Rectal smooth muscle tissue (tissue), 1 donor: ENCODE measurements around the gene CPED1.
"Not testable (repeated sequence)": the region's sequence is repeated elsewhere in the genome, so short reads cannot be mapped to it uniquely, and the experiment has no call there.

Source experiments
- H3K27ac ChIP-seq: one replicate; pipeline ENCODE4 v1.7.0; 2013; ENCODE audit warnings: low read depth, low read length, inconsistent platforms
- H3K27me3 ChIP-seq: one replicate; pipeline ENCODE4 v1.7.0; 2013; ENCODE audit warnings: low read length; ENCODE audit not compliant: control insufficient read depth, insufficient read depth
- H3K36me3 ChIP-seq: one replicate; pipeline ENCODE4 v1.7.0; 2013; ENCODE audit warnings: low read length; ENCODE audit not compliant: control insufficient read depth, insufficient read depth
- H3K4me1 ChIP-seq: one replicate; pipeline ENCODE4 v1.7.0; 2013; ENCODE audit warnings: low read length; ENCODE audit not compliant: control insufficient read depth, insufficient read depth
- H3K4me3 ChIP-seq: one replicate; pipeline ENCODE4 v1.7.0; 2013; ENCODE audit warnings: low read length
- H3K9ac ChIP-seq: one replicate; pipeline ENCODE4 v1.7.0; 2013; ENCODE audit warnings: low read length

Gene CPED1

DNA sequence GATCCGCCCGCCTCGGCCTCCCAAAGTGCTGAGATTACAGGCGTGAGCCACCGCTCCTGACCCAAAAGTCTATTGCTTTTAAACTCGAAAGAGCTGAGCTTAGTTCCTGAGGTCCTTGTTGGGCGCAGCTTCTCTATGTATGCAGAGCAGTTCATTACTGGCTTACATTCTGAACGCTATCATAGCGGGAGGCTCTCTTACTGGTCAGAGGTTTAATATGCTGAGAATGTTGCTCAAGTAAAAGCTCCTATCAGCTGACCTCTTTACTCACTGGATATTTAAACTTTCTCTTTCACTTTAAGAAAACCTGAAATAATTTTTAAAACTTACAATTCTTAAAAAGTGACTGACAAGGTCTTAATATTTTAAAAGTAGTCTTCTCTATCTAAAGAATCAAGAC, 179.5 kb downstream of the CPED1 start:
- Histone ChIP-seq H3K27ac (no peak overlapping the region), H3K4me1 (peaks cover 4% of the 10 kb centered on the region), H3K27me3 (no peaks in the 10 kb centered on the region), H3K9ac (no peak overlapping the region), H3K36me3 (no peaks in the 10 kb centered on the region), H3K4me3 (no peak overlapping the region)

DNA sequence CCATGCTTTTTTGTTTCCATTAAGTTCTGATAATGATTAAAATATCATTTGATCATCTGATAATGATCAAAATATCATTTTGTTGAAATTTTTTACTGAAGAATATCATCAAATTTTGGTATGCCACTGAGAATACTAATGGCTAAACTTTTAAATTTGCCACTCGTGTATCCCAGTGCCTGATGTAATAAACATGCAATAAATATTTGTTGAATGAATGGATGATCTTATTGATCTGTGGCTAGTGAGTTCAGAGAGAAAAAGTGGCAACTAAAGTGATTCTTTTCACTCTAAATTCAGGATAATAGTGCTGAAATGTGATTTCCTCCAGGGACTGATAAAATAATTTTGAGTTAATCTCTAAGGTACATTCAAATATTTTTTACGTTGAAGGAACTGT, 181.0 kb downstream of the CPED1 start:
- Histone ChIP-seq H3K9ac (no peak overlapping the region), H3K27ac (no peak overlapping the region), H3K4me1 (no peaks in the 10 kb centered on the region), H3K4me3 (no peak overlapping the region), H3K27me3 (no peaks in the 10 kb centered on the region), H3K36me3 (no peaks in the 10 kb centered on the region)

DNA sequence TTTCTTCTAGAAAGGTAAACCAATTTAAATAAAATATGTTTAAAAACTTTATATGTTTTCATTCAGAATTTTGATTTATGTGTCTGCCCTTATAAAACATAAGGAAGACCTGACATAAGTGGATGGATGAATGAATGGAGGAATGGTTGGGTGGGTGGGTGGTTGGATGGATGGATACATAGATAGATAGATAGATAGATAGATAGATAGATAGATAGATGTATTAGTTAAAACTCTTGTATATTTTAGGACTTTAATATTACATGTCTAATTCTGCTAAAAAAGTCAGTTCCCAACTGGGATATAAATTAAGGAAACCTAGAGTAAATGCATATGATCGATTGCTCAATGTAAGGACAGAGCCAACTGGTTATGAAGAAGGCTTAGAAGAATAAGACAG, 184.0 kb downstream of the CPED1 start:
- no peaks in the 10 kb centered on the region for H3K36me3 ChIP-seq
- H3K27ac ChIP-seq: no peak overlapping the region
- no peaks in the 10 kb centered on the region for H3K4me1 ChIP-seq

DNA sequence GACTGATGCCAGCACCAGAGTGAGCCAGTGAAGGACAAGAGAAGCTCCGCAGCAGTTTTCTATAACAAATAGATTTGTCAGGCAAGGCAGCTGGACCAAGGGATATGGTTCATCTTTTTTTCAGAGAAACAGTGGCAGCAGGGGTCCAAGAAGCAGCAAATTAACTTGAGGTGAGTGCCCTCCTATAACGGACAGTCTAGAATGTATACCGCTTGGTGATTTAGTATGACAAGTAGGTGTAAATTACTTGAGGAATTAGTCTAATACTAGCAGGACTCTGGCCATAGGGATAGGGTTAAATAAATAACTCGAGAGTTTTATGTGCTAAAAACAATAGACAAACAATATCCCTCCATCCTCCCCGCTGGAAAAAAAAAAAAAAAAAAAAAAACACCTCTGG, 187.3 kb downstream of the CPED1 start:
- no peak overlapping the region for H3K9ac ChIP-seq
- H3K4me1 ChIP-seq: peaks cover 3% of the 10 kb centered on the region
- H3K27me3 ChIP-seq: no peaks in the 10 kb centered on the region
- no peak overlapping the region for H3K27ac ChIP-seq
- H3K4me3 ChIP-seq: no peak overlapping the region
- H3K36me3 ChIP-seq: no peaks in the 10 kb centered on the region

More for the DNA sequence above, 184.0 kb downstream of the CPED1 start:
- no peak overlapping the region for H3K4me3 ChIP-seq
- no peak overlapping the region for H3K9ac ChIP-seq
- H3K27me3 ChIP-seq: no peaks in the 10 kb centered on the region

DNA sequence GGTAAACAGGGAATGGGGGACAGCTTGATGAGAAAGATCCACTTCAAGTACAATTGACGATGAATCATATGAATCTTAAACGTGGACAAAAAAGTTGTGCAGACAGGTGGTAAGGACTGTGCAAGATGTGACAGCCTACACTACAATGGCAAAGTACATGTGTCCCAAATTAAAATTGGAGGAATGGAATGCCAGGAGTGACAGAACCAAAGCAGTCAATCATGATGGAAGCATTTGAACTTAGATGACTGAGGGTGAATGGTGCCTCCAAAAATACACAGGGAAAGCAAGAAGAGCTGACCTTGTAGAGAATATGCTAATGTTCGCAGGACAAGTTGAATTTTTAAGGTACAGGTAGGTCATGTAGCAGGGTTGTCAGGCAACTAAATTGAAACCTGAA, 189.9 kb downstream of the CPED1 start:
- peaks cover 3% of the 10 kb centered on the region for H3K4me1 ChIP-seq
- H3K4me3 ChIP-seq: no peak overlapping the region
- no peak overlapping the region for H3K9ac ChIP-seq
- H3K27me3 ChIP-seq: no peaks in the 10 kb centered on the region
- H3K27ac ChIP-seq: no peak overlapping the region
- H3K36me3 ChIP-seq: no peaks in the 10 kb centered on the region

DNA sequence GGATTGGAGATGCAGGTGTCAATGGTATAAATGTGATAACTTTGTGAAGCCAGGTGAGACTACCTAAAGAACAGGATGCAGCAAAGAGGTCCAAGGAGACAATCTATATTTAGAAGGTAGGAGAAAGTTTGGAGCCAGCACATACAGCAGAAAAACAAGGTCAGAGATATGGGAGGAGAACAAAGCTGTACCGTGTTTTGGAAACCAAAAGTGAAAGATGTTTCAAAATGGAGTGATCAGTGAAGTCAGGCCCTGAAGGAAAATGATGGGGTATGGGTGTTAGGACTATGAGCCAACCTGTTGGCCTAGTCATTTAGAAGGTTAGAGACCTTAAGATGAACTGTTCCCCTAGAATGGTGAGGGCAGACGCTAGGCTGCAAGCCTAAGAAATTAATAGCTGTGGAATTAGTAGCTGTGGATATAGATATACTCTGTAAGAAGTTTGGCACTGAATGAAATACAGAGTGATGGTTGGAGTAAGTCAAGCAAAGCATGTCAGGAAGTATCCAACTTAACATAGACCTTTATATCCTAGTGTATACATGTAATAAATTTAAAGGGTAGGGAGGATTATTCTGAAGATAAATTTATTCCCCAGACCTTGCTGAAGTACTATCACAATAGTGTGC, 190.5 kb downstream of the CPED1 start:
- Histone ChIP-seq H3K9ac (no peak overlapping the region), H3K4me3 (no peak overlapping the region), H3K4me1 (peaks cover 3% of the 10 kb centered on the region), H3K36me3 (no peaks in the 10 kb centered on the region), H3K27me3 (no peaks in the 10 kb centered on the region), H3K27ac (no peak overlapping the region)

DNA sequence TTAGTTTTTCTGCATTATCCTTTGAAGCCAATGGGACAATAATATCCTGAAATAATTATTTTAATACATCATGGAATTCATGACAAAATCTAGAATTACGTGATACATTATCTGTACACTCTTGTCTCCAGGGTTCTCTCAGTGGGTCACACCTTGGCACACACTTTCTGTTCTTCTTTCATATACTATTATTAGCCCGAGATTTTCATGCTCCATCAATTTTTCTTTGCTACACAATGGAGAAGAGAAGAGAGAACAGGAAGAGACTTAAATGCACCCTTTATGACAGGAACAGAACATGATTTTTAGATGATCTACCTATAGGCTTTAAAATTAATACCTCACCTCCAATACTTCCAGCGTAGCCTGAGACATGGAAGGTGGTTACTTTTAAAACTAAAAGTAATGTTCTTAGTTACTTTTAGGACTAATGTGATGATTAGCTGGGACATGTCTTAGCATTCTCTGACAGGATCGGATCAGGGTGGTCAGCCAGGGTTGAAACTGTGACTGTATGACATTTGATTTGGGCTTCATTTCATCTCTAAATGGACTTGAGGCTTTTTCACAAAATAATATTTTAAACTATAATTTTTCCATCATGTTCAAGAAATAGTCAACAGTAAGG, 192.0 kb downstream of the CPED1 start:
- no peak overlapping the region for H3K27ac ChIP-seq
- H3K4me3 ChIP-seq: no peak overlapping the region
- no peak overlapping the region for H3K9ac ChIP-seq
- peaks cover 3% of the 10 kb centered on the region for H3K4me1 ChIP-seq
- H3K27me3 ChIP-seq: no peaks in the 10 kb centered on the region
- H3K36me3 ChIP-seq: no peaks in the 10 kb centered on the region

DNA sequence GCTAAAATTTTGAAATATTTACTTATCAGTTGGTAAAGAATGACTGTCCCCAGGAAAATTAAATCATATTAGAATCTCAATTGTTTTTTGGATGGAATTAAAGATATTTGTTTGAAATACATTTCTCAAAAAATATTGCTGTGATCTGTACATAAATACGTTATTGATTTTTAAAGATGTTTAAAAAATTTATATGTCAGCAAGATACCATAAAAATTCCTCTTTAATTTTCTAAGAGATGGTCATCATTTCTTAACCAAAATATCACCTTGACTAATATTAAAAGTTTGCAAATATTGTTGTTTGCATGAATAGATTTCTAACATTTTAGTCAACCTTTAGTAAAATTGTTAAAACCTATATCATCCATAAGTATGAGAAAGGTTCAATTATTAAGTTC, 192.8 kb downstream of the CPED1 start:
- Histone ChIP-seq H3K27ac (no peak overlapping the region), H3K9ac (no peak overlapping the region), H3K4me3 (no peak overlapping the region)

DNA sequence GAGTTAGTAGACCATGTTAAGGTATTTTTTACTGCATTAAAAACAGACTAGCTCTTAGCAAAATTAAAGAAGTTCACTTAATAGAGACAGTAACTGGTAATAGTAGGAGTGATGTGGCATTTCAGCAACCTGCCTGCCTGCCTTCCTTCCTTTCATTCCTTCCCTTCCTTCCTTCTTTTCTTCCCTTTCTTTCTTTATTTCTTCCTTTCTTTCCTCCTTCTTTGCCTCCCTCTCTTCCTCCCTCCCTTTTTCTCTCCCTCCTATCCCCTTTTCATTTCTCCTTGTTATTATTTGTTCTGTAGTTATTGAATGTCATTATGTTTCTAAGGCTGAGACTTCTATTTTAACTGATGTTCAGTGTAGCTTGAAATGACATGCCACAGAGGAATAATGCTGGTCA, 193.8 kb downstream of the CPED1 start:
- Histone ChIP-seq H3K27me3 (no peaks in the 10 kb centered on the region), H3K9ac (no peak overlapping the region), H3K4me1 (peaks cover 3% of the 10 kb centered on the region), H3K27ac (no peak overlapping the region), H3K4me3 (no peak overlapping the region), H3K36me3 (no peaks in the 10 kb centered on the region)

More for the DNA sequence above, 192.8 kb downstream of the CPED1 start:
- H3K27me3 ChIP-seq: no peaks in the 10 kb centered on the region
- H3K4me1 ChIP-seq: peaks cover 3% of the 10 kb centered on the region
- no peaks in the 10 kb centered on the region for H3K36me3 ChIP-seq

DNA sequence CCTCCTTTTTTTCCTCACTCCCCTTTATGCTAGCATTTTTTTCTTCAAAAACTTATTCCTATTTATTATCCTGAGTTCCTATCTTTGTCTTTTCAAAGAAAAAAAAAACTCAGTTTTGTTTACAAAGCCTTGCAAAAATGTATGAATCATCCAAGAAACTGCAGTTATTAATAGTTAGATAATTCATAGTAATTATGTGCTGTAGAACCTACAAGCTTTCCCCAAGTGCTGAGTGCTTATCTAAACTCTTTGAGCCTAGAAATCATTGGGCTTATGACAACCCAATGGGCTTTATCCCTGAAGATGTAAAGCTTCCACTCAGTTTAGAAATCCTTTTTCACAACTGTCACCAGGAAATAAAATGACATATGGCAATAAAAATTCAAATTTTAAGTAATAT, 194.4 kb downstream of the CPED1 start:
- H3K27me3 ChIP-seq: no peaks in the 10 kb centered on the region
- H3K27ac ChIP-seq: no peak overlapping the region
- peaks cover 3% of the 10 kb centered on the region for H3K4me1 ChIP-seq
- H3K4me3 ChIP-seq: no peak overlapping the region
- H3K9ac ChIP-seq: no peak overlapping the region
- no peaks in the 10 kb centered on the region for H3K36me3 ChIP-seq

DNA sequence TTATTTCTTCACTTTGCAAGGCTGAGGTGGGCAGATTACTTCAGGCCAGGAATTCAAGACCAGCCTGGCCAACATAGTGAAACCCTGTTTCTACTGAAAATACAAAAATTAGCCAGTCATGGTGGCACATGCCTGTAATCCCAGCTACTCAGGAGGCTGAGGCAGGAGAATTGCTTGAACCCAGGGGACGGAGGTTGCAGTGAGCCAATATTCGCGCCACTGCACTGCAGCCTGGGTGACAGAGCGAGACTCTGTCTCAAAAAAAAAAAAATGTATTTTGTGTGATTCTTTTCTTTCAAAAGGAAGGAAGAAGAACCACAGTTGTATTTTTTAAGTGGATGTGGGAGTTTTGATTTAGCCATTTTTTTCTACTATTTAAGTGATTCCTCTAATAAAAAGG, 195.4 kb downstream of the CPED1 start:
- H3K4me3 ChIP-seq, H3K27me3 ChIP-seq, H3K27ac ChIP-seq, H3K36me3 ChIP-seq, H3K9ac ChIP-seq, H3K4me1 ChIP-seq: not testable (repeated sequence)

DNA sequence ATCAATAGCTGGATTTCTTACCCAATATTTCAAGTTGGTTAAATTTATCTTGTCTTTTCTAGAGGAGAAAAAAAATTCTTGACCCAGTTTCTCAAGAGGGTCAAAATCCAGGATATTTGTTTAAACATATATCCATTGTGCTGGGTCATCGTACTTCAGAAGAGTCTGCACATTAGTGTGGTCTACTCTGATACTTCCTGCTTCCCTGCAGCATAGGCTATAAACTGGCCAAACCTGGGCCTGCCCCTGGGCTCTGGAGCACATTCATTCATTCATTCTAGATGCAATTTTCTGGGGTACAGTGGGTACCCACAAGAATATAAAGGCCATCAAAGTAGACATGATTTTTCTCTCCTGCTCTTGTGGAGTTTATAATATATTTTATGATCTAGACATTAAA, 198.2 kb downstream of the CPED1 start:
- Histone ChIP-seq H3K36me3 (no peaks in the 10 kb centered on the region), H3K27ac (no peak overlapping the region), H3K4me1 (no peaks in the 10 kb centered on the region), H3K27me3 (no peaks in the 10 kb centered on the region), H3K4me3 (no peak overlapping the region), H3K9ac (no peak overlapping the region)

DNA sequence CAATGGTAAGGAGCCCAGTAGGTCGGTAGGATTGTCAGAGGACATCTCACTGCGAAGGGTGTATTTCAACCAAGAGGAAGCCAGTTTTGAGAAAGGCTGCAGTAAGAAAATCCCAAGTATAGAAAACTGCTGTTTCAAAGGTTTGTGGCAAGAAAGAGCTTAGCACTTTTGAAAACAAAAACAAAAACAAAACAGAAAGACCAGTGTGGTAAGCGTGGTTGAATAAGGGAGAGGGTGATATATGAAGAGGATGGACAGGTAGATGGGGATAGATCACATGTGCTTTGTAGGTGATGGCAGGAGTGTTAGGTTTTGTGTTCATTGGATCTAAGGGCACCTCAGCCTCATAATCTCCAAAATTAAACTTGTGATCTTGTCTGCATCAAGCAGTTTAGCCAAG, 198.7 kb downstream of the CPED1 start:
- Histone ChIP-seq H3K36me3 (no peaks in the 10 kb centered on the region), H3K27ac (no peak overlapping the region), H3K9ac (no peak overlapping the region), H3K4me3 (no peak overlapping the region), H3K27me3 (no peaks in the 10 kb centered on the region), H3K4me1 (no peaks in the 10 kb centered on the region)
